ENCODE data around the gene NIPBL. TPM values are rescaled to one million over a fixed set of nuclear protein-coding genes. Genes with fewer than 3 reads are reported as not detected.

Gene NIPBL
- total and polyA plus RNA-seq, 2 of the 8 experiments (the other 6 are each of a cell fraction or from before 2014, with no cell fraction given) = 21.1 to 53.5 TPM

- Histone ChIP-seq H3K27ac (ENCODE audit: low read depth, low read length) (peak overlapping the region; percentile 71), H3K36me3 (ENCODE audit: control insufficient read depth in 2 of 4, insufficient read depth in 4 of 4, low read length in 3 of 4) (no peaks in the 10 kb centered on the region), H3K18ac (ENCODE audit: extremely low read depth, low read length) (peak overlapping the region; percentile 93), H2BK15ac (ENCODE audit: low read length) (no peak overlapping the region), H3K23ac (ENCODE audit: insufficient read length) (no peak overlapping the region), H3K4me3 (ENCODE audit: extremely low read depth in 1 of 4, insufficient read depth in 2 of 4, low read depth in 3 of 4, low read length in 4 of 4) (peak overlapping the region; percentile 73 to 96 (median 94)), H2BK120ac (replicated peaks; ENCODE audit: low read depth, low read length) (peak overlapping the region; percentile 67), H3K9ac (replicated peaks in 1 of 4; ENCODE audit: extremely low read depth in 1 of 4, low read depth in 3 of 4, low read length in 3 of 4) (peak overlapping the region; percentile 74 to 98 (median 80)), H4K8ac (ENCODE audit: extremely low read depth, insufficient read depth, low read length) (peak overlapping the region; percentile 83; the same call in 1 of the 2 replicates), H3K27me3 (replicated peaks in 1 of 4; ENCODE audit: control insufficient read depth in 3 of 4, extremely low read depth in 1 of 4, insufficient read depth in 3 of 4, low read length in 3 of 4) (no peaks in the 10 kb centered on the region), H3K56ac (replicated peaks; ENCODE audit: insufficient read length, low read depth, low read length) (peak overlapping the region; percentile 85), H4K91ac (replicated peaks; ENCODE audit: insufficient read length, low read length) (peak overlapping the region; percentile 83), H2BK12ac (ENCODE audit: low read depth, low read length) (no peak overlapping the region), H4K20me1 (replicated peaks in 1 of 2; ENCODE audit: control insufficient read depth in 1 of 2, insufficient read depth in 2 of 2, low read length in 2 of 2) (peaks cover 3 to 6% of the 10 kb centered on the region in 2 experiments), H3K79me1 (ENCODE audit: low read depth, low read length) (no peaks in the 10 kb centered on the region), H2AFZ (ENCODE audit: low read length) (peak overlapping the region; percentile 94), H3K23me2 (ENCODE audit: low read depth, low read length) (peaks cover 12% of the 10 kb centered on the region), H3K14ac (ENCODE audit: insufficient read length) (no peak overlapping the region), H2AK5ac (ENCODE audit: low read depth, low read length) (no peak overlapping the region), H4K5ac (ENCODE audit: insufficient read length, low read depth, low read length) (peak overlapping the region; percentile 96), H2BK20ac (ENCODE audit: low read length) (no peak overlapping the region), H3K79me2 (ENCODE audit: control insufficient read depth in 1 of 2, insufficient read depth in 2 of 2, low read length in 2 of 2) (peaks cover 15 to 85% of the 10 kb centered on the region in 2 experiments), H2BK5ac (ENCODE audit: low read depth, low read length) (peak overlapping the region; percentile 67; the same call in 1 of the 2 replicates), H3K4me2 (ENCODE audit: insufficient read depth in 1 of 2, low read depth in 2 of 2, low read length in 2 of 2) (peak overlapping the region; percentile 86 to 93), H3K9me3 (ENCODE audit: insufficient read depth in 2 of 2, low read depth in 1 of 2, low read length in 1 of 2) (no peaks in the 10 kb centered on the region), H3K4ac (replicated peaks; ENCODE audit: insufficient read length, low read depth, low read length) (no peak overlapping the region), H3K4me1 (replicated peaks in 1 of 4; ENCODE audit: control insufficient read depth in 3 of 4, insufficient read depth in 4 of 4, low read length in 3 of 4) (peaks cover 0 to 4% (median 0%) of the 10 kb centered on the region in 4 experiments; a peak in 3 of 7 replicates)
- POLR2A ChIA-PET (ENCODE audit: partially characterized antibody) = interaction anchor here (0.8 to 2.5 kb wide), 9 partner anchors 8 to 136 kb away, joined by 3 to 27 read pairs (median 5); no protein-coding TSS in a partner anchor
- FAIRE-seq (no peak), DNase-seq (ENCODE audit: low read depth in 1 of 2, low spot score in 2 of 2) (peak in 1 of 2 experiments; percentile 68)
- CTCF ChIA-PET (ENCODE audit: partially characterized antibody) = interaction anchor here (0.6 to 3.0 kb wide), 8 partner anchors 9 to 145 kb away, joined by 3 to 14 read pairs (median 4); no protein-coding TSS in a partner anchor
- 1% methylated on average over 40 of the region's 47 CpGs; no CpG with 5 or more reads in 1 of the 2 experiments for WGBS, 2 experiments (ENCODE audit: extremely low coverage in 1 of 2, insufficient coverage in 1 of 2, insufficient read length in 1 of 2, insufficient replicate concordance in 2 of 2, low coverage in 1 of 2, low lambda C conversion rate in 2 of 2, missing lambda C conversion rate in 1 of 2)
- TF ChIP-seq RAD21 (IDR thresholded peaks at IDR 0.05 in 1 of 2, conservative IDR thresholded peaks at IDR 0.05 in 1 of 2; ENCODE audit: low read depth in 2 of 2, low read length in 2 of 2) = peak; percentile 20 to 57
- TF ChIP-seq CBX8 (IDR thresholded peaks at IDR 0.05; ENCODE audit: borderline replicate concordance, low read depth, low read length) = no peak
- TF ChIP-seq MAX (IDR thresholded peaks at IDR 0.05) = no peak
- TF ChIP-seq YY1 (IDR thresholded peaks at IDR 0.05; ENCODE audit: low read depth, low read length) = 0 out of 2 replicates have a peak, but pooled peaks have one; percentile 3
- TF ChIP-seq PHF8 (conservative IDR thresholded peaks at IDR 0.05; ENCODE audit: low read depth, low read length) = no peak
- no peak for TF ChIP-seq SAP30 (IDR thresholded peaks at IDR 0.05; ENCODE audit: insufficient read depth, insufficient replicate concordance, low read length)
- no peak for TF ChIP-seq SIX5 (IDR thresholded peaks at IDR 0.05; ENCODE audit: low read depth, low read length)
- TF ChIP-seq TAF1 (IDR thresholded peaks at IDR 0.05; ENCODE audit: low read depth, low read length) = no peak
- peak; percentile 38 to 46 (median 44); a peak in 3 of 4 replicates for TF ChIP-seq CTCF (IDR thresholded peaks at IDR 0.05; ENCODE audit: control extremely low read depth in 1 of 3, insufficient read depth in 1 of 3, low read depth in 1 of 3, low read length in 3 of 3)
Measured at GRCh38 chr5:36875790-36876298, 725 bp upstream of the NIPBL start.

All from H1 (cell line).